Uterus (tissue), 4 donors: ENCODE data around the gene FAM209B. TPM values are rescaled to one million over a fixed set of nuclear protein-coding genes. Genes with fewer than 3 reads are reported as not detected.

Experiments used
- DNase-seq, 2 donors: peaks; one replicate each; pipeline ENCODE4 v3.0.0-alpha.2; 2019 to 2020
- H3K27ac ChIP-seq, 2 donors: fragments of 200-600 bp; sonication (generic); 1 replicate in 1 of 2; 2 replicates in 1 of 2; pipeline ENCODE4 v1.5.1; 2016 to 2018
- H3K27me3 ChIP-seq, 2 donors: fragments of 200-600 bp; sonication (generic); one replicate each; pipeline ENCODE4 v1.5.1; 2018 to 2019; ENCODE audit warnings: control low read depth in 1 of 2
- H3K36me3 ChIP-seq, 2 donors: fragments of 200-600 bp; sonication (generic); one replicate each; pipeline ENCODE4 v1.5.1; 2019; ENCODE audit warnings: control low read depth in 1 of 2
- H3K4me1 ChIP-seq, 2 donors: fragments of 200-600 bp; sonication (generic); one replicate each; pipeline ENCODE4 v1.5.1; 2018 to 2019; ENCODE audit warnings: control low read depth in 1 of 2
- H3K4me3 ChIP-seq, 2 donors: fragments of 200-600 bp; sonication (generic); 1 replicate in 1 of 2; 2 replicates in 1 of 2; pipeline ENCODE4 v1.5.1; 2018 to 2019; ENCODE audit warnings: mild to moderate bottlenecking in 1 of 2
- H3K9me3 ChIP-seq, 2 donors: fragments of 200-600 bp; sonication (generic); one replicate each; pipeline ENCODE4 v1.5.1; 2019; ENCODE audit warnings: control low read depth in 1 of 2
- POLR2A ChIP-seq, 2 donors: fragments of 450-650 bp; IDR thresholded peaks; one replicate each; pipeline ENCODE4 v1.6.1; 2016; ENCODE audit warnings: antibody characterized with exemption in 2 of 2, mild to moderate bottlenecking in 1 of 2, moderate library complexity in 1 of 2
- intact Hi-C: fragments of 100-400 bp; cut with DNase I; formaldehyde crosslinking; loops from one replicate; pipeline ENCODE4 v1.15.1; 2023; ENCODE audit warnings: low total_unique reads
- total RNA-seq, 4 donors: library from RNA; depleted of rRNA in 3 of 4; stranded (reverse); fragments of >200 nt in 3 of 4; gene quantifications; one replicate each; pipeline versions ENCODE4 v1.1.0 to v1.2.4, GENCODE V29; 2014 to 2023
- TF ChIP-seq, protein P1 (sequence below), 4 experiments: fragments of 200-600 bp in 2 of 4; fragments of 450-650 bp in 2 of 4; sonication (generic) in 2 of 4; IDR thresholded peaks; one replicate each; pipeline ENCODE4 v1.5.1; 2016 to 2019; ENCODE audit warnings: antibody characterized with exemption in 4 of 4, mild to moderate bottlenecking in 2 of 4, moderate library complexity in 1 of 4
- donor health status: DM: yes; HTN: yes; CAD: no.

FAM209B gene
- total RNA-seq, 4 donors from 2014 or later = 0.79 TPM; not detected in 3

DNA sequence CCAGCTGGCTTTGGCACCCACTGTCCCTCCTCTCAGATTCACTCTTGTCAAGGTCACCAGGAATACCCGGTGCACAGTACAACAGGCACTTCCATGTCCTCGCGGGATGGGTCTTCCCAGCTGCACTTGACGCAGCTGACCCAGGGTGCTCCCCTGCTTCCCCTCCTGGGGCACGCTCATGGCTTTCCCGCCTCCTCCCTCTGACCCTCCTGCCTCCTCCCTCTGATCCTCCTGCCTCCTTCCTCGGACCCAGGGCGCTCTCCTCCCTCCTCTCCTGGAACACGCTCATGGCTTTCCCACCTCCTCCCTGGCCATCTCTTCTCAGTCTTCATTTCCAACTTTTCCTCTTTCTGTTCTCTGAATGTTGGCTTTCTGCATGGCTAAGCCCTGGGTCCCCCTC, 42.1 kb downstream of the FAM209B start:
- Histone ChIP-seq H3K27me3 (no peaks in the 10 kb centered on the region), H3K27ac (no peak overlapping the region), H3K9me3 (no peaks in the 10 kb centered on the region), H3K4me3 (no peak overlapping the region), H3K36me3 (no peaks in the 10 kb centered on the region), H3K4me1 (no peaks in the 10 kb centered on the region)
- intact Hi-C loops = no loop called here
- TF ChIP-seq, protein P1, sequence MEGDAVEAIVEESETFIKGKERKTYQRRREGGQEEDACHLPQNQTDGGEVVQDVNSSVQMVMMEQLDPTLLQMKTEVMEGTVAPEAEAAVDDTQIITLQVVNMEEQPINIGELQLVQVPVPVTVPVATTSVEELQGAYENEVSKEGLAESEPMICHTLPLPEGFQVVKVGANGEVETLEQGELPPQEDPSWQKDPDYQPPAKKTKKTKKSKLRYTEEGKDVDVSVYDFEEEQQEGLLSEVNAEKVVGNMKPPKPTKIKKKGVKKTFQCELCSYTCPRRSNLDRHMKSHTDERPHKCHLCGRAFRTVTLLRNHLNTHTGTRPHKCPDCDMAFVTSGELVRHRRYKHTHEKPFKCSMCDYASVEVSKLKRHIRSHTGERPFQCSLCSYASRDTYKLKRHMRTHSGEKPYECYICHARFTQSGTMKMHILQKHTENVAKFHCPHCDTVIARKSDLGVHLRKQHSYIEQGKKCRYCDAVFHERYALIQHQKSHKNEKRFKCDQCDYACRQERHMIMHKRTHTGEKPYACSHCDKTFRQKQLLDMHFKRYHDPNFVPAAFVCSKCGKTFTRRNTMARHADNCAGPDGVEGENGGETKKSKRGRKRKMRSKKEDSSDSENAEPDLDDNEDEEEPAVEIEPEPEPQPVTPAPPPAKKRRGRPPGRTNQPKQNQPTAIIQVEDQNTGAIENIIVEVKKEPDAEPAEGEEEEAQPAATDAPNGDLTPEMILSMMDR (IDR thresholded peaks at IDR 0.05) = no peak
- TF ChIP-seq POLR2A (IDR thresholded peaks at IDR 0.05) = no peak
- DNase-seq = no peak

DNA sequence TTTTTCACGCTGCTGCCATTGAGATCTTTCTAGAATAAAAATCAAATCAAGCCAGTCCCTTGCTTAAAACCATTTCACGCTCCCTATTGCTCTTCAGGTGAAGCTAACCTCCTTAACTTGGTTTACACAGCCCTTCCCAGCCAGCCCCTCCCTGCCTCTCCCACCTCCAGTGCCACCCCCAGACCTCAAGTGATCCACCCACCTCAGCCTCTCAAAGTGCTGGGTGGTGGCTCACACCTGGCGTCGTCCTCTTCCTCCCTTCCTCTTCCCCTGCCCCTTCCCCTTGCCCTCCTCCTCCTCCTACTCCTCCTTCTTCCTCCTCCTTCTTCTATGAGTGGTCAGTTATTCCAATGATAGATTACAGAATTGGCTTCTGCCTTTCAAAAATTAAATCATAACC, 42.9 kb downstream of the FAM209B start:
- Histone ChIP-seq H3K27ac (no peak overlapping the region), H3K36me3 (no peaks in the 10 kb centered on the region), H3K9me3 (no peaks in the 10 kb centered on the region), H3K4me3 (no peak overlapping the region), H3K27me3 (no peaks in the 10 kb centered on the region), H3K4me1 (no peaks in the 10 kb centered on the region)
- intact Hi-C loops = no loop called here
- no peak for DNase-seq
- TF ChIP-seq, protein P1 (IDR thresholded peaks at IDR 0.05) = no peak
- no peak for TF ChIP-seq POLR2A (IDR thresholded peaks at IDR 0.05)

DNA sequence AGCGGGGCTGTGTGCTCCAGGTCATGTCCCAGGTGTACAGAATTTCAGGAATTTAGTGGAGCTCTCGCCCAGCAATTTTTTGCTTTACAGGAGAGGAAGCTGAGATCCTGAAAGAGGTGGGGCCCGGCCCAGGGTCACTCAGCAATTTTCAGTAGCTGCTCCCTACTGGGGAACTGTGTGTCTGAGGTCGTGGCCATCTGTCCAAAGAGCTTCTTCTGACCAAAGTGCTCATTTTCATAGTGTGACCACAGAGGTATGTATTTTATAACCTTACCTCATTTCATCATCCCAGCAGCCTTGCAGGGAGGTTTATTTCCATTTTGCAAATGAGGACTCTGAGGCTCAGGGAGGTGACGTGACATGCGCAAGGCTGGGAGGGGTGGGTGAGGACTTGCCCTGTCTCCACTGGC, 46.3 kb downstream of the FAM209B start:
- intact Hi-C loops = no loop called here
- no peaks in the 10 kb centered on the region for H3K27me3 ChIP-seq
- no peaks in the 10 kb centered on the region for H3K4me1 ChIP-seq
- no peak overlapping the region for H3K4me3 ChIP-seq
- no peaks in the 10 kb centered on the region for H3K9me3 ChIP-seq
- H3K27ac ChIP-seq = no peak overlapping the region
- no peak for DNase-seq
- TF ChIP-seq, protein P1 (IDR thresholded peaks at IDR 0.05) = no peak
- TF ChIP-seq POLR2A (IDR thresholded peaks at IDR 0.05) = no peak
- H3K36me3 ChIP-seq = no peaks in the 10 kb centered on the region

DNA sequence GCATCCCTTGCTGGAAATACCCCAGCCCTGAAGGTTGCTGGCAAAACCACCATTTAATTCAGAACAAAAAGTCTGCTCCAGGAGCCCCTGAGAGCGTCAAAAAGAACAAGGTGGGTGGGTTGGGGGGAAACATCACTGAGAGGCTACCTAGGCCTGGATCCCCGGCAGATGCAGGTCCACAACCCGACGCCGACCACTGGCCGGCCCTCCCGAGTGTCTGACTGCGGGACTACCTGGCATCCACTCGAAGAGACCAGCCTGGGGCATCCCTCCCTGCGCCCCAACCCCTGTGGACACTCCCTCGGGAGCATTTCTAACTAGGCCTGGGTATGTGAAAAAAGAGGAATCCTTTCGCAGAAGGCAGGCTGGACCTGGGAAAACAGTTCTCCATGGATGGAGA, 47.2 kb downstream of the FAM209B start:
- no peaks in the 10 kb centered on the region for H3K4me1 ChIP-seq
- no peak overlapping the region for H3K4me3 ChIP-seq
- no peaks in the 10 kb centered on the region for H3K27me3 ChIP-seq
- intact Hi-C loops = no loop called here
- no peaks in the 10 kb centered on the region for H3K9me3 ChIP-seq
- DNase-seq = no peak
- no peak overlapping the region for H3K27ac ChIP-seq
- H3K36me3 ChIP-seq = no peaks in the 10 kb centered on the region
- no peak for TF ChIP-seq POLR2A (IDR thresholded peaks at IDR 0.05)
- TF ChIP-seq, protein P1 (IDR thresholded peaks at IDR 0.05) = no peak

DNA sequence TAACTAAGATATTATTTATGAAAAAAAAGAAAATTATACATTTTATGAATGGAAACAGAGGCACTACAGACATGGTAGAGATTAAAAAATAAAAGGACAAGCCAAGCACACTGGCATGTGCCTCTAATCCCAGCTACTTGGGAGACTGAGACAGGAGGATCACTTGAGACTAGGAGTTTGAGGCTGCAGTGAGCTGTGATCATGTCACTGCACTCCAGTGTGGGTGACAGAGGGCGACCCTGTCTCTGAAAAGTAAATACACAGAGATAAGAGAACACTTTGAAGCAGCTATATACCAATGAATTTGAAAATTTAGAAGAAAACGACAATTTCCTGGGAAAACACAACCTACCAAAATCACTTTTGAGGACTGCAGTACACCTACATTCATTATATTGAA, 48.7 kb downstream of the FAM209B start:
- Histone ChIP-seq H3K27me3 (no peaks in the 10 kb centered on the region), H3K9me3 (no peaks in the 10 kb centered on the region), H3K36me3 (no peaks in the 10 kb centered on the region), H3K4me3 (no peak overlapping the region), H3K4me1 (no peaks in the 10 kb centered on the region), H3K27ac (no peak overlapping the region)
- no peak for TF ChIP-seq POLR2A (IDR thresholded peaks at IDR 0.05)
- TF ChIP-seq, protein P1 (IDR thresholded peaks at IDR 0.05) = no peak
- intact Hi-C loops = no loop called here
- no peak for DNase-seq
